Measurements from ENCODE around the gene CFAP43. TPM values are rescaled to one million over a fixed set of nuclear protein-coding genes. Genes with fewer than 3 reads are reported as not detected.

The CFAP43 gene
- total and polyA plus RNA-seq, 2 experiments from 2014 or later: 0.24 to 0.44 TPM

DNA sequence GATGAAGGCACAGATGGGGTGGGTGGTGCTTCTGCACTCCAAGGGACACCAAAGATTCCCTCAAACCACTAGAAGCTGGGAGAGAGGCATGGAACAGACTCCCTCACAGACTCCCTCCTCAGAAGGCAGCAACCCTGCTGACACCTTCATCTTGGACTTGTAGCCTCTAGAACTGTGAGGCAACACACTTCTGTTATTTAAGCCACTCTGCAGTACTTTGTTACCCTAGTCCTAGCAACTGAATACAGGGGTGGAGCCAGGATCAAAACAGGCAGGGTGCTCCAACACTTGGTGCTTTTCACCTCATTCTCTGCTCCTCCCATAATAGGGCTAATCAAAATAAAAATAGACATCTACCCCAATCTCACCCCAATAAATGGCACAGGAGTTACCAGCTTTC is 20.2 kb upstream of the CFAP43 start:
- Histone ChIP-seq H3K27ac (ENCODE audit: low read depth) (no peak overlapping the region), H3K9me2 (ENCODE audit: insufficient read depth) (peaks cover 4% of the 10 kb centered on the region; the same call in 1 of the 2 replicates), H3K27me3 (ENCODE audit: insufficient read depth) (no peaks in the 10 kb centered on the region), H3K4me2 (peak overlapping the region; percentile 90), H3K4me3 (peak overlapping the region; percentile 81; the same call in 1 of the 2 replicates), H4K20me1 (replicated peaks; ENCODE audit: insufficient read depth) (peaks cover under 1% of the 10 kb centered on the region; the same call in 1 of the 2 replicates), H3K79me2 (replicated peaks; ENCODE audit: insufficient read depth) (peaks cover 18% of the 10 kb centered on the region), H3F3A (replicated peaks; ENCODE audit: low read depth) (peaks cover 15% of the 10 kb centered on the region; the same call in 1 of the 2 replicates), H3K4me1 (ENCODE audit: insufficient read depth) (peaks cover 52% of the 10 kb centered on the region), H3K36me3 (ENCODE audit: insufficient read depth) (no peaks in the 10 kb centered on the region; the same call in 1 of the 2 replicates), H2AFZ (no peak overlapping the region)
- H3K27me3 Mint-ChIP-seq (ENCODE audit: insufficient read depth, low read depth, poor library complexity): peaks cover 9% of the 10 kb centered on the region
- no peak overlapping the region for H3K27ac Mint-ChIP-seq
- no peak overlapping the region; the same call in 2 of the 3 replicates for H3K4me3 Mint-ChIP-seq
- no peaks in the 10 kb centered on the region for H3K36me3 Mint-ChIP-seq (ENCODE audit: low read depth)
- ATAC-seq (no peak), DNase-seq (ENCODE audit: low spot score) (no peak)
- TF ChIP-seq CREB1 (CRISPR knock-in tag; IDR thresholded peaks at IDR 0.05; ENCODE audit: low read depth): no peak
- TF ChIP-seq NANOG (IDR thresholded peaks at IDR 0.05; ENCODE audit: borderline replicate concordance): no peak
- no peak for TF ChIP-seq ZNF462 (CRISPR knock-in tag; IDR thresholded peaks at IDR 0.05)
- TF ChIP-seq POLR2AphosphoS5 (IDR thresholded peaks at IDR 0.05; ENCODE audit: low read depth): no peak
- TF ChIP-seq JUNB (IDR thresholded peaks at IDR 0.05; ENCODE audit: unreplicated experiment): no peak
- peaks cover 1% of the 10 kb centered on the region; the same call in 1 of the 3 replicates for H3K9me3 Mint-ChIP-seq
- H3K4me1 Mint-ChIP-seq: peaks cover 49% of the 10 kb centered on the region

GRCh38 chr10:104251443-104251842 is 19.3 kb upstream of the CFAP43 start:
- TF ChIP-seq ZNF114 (CRISPR knock-in tag; IDR thresholded peaks at IDR 0.05) (no peak), POLR2AphosphoS5 (IDR thresholded peaks at IDR 0.05; ENCODE audit: low read depth) (no peak)
- TF ChIP-seq, protein P1, sequence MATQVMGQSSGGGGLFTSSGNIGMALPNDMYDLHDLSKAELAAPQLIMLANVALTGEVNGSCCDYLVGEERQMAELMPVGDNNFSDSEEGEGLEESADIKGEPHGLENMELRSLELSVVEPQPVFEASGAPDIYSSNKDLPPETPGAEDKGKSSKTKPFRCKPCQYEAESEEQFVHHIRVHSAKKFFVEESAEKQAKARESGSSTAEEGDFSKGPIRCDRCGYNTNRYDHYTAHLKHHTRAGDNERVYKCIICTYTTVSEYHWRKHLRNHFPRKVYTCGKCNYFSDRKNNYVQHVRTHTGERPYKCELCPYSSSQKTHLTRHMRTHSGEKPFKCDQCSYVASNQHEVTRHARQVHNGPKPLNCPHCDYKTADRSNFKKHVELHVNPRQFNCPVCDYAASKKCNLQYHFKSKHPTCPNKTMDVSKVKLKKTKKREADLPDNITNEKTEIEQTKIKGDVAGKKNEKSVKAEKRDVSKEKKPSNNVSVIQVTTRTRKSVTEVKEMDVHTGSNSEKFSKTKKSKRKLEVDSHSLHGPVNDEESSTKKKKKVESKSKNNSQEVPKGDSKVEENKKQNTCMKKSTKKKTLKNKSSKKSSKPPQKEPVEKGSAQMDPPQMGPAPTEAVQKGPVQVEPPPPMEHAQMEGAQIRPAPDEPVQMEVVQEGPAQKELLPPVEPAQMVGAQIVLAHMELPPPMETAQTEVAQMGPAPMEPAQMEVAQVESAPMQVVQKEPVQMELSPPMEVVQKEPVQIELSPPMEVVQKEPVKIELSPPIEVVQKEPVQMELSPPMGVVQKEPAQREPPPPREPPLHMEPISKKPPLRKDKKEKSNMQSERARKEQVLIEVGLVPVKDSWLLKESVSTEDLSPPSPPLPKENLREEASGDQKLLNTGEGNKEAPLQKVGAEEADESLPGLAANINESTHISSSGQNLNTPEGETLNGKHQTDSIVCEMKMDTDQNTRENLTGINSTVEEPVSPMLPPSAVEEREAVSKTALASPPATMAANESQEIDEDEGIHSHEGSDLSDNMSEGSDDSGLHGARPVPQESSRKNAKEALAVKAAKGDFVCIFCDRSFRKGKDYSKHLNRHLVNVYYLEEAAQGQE (IDR thresholded peaks at IDR 0.05; ENCODE audit: unreplicated experiment): no peak
- DNase-seq (ENCODE audit: low spot score) (no peak), ATAC-seq (no peak)
- Mint-ChIP-seq H3K27ac (no peak overlapping the region), H3K36me3 (ENCODE audit: low read depth) (no peaks in the 10 kb centered on the region), H3K9me3 (peaks cover 7% of the 10 kb centered on the region; the same call in 1 of the 3 replicates), H3K4me3 (no peak overlapping the region), H3K27me3 (ENCODE audit: insufficient read depth, low read depth, poor library complexity) (peaks cover 9% of the 10 kb centered on the region), H3K4me1 (peaks cover 44% of the 10 kb centered on the region)
- H3K4me2 ChIP-seq: peak overlapping the region; percentile 31
- no peak overlapping the region for H3K4me3 ChIP-seq
- no peaks in the 10 kb centered on the region for H4K20me1 ChIP-seq (replicated peaks; ENCODE audit: insufficient read depth)
- peaks cover 49% of the 10 kb centered on the region for H3K4me1 ChIP-seq (ENCODE audit: insufficient read depth)
- peaks cover 8% of the 10 kb centered on the region; the same call in 1 of the 2 replicates for H3K9me2 ChIP-seq (ENCODE audit: insufficient read depth)
- H2AFZ ChIP-seq: no peak overlapping the region
- H3K79me2 ChIP-seq (replicated peaks; ENCODE audit: insufficient read depth): peaks cover 8% of the 10 kb centered on the region
- H3K27ac ChIP-seq (ENCODE audit: low read depth): no peak overlapping the region
- no peaks in the 10 kb centered on the region for H3K27me3 ChIP-seq (ENCODE audit: insufficient read depth)
- no peaks in the 10 kb centered on the region; the same call in 1 of the 2 replicates for H3K36me3 ChIP-seq (ENCODE audit: insufficient read depth)
- peaks cover 15% of the 10 kb centered on the region; the same call in 1 of the 2 replicates for H3F3A ChIP-seq (replicated peaks; ENCODE audit: low read depth)

All from GM23338 (cell line).